HEK293 (cell line): ENCODE results near the gene FAM120B.

Experiments
- BCL11B ChIP-seq: fragments of 450-650 bp; formaldehyde crosslinking; IDR thresholded peaks from 2 replicates; pipeline ENCODE4 v1.5.1; 2016; ENCODE audit warnings: low read depth, missing biosample characterization, missing genetic modification characterization
- FEZF1 ChIP-seq: fragments of 450-650 bp; formaldehyde crosslinking; IDR thresholded peaks from 2 replicates; pipeline ENCODE4 v1.5.1; 2016; ENCODE audit warnings: missing biosample characterization, missing genetic modification characterization
- OSR2 ChIP-seq: fragments of 450-650 bp; formaldehyde crosslinking; IDR thresholded peaks from 2 replicates; pipeline ENCODE4 v1.5.1; 2016; ENCODE audit warnings: missing biosample characterization, missing genetic modification characterization
- TRIM28 ChIP-seq: IDR thresholded peaks from 2 replicates; pipeline ENCODE4 v1.6.1; 2011; ENCODE audit warnings: low read length, control low read depth, borderline replicate concordance
- ZBTB1 ChIP-seq: fragments of 450-650 bp; formaldehyde crosslinking; IDR thresholded peaks from 2 replicates; pipeline ENCODE4 v1.5.1; 2016; ENCODE audit warnings: missing biosample characterization, missing genetic modification characterization
- ZBTB26 ChIP-seq: fragments of 450-650 bp; formaldehyde crosslinking; optimal IDR thresholded peaks from 2 replicates; pipeline ENCODE3; 2016; ENCODE audit warnings: missing biosample characterization, mild to moderate bottlenecking, missing genetic modification characterization
- ZIC2 ChIP-seq: fragments of 450-650 bp; formaldehyde crosslinking; IDR thresholded peaks from 2 replicates; pipeline ENCODE4 v1.5.1; 2016; ENCODE audit warnings: missing biosample characterization, missing genetic modification characterization
- ZNF223 ChIP-seq: fragments of 450-650 bp; formaldehyde crosslinking; IDR thresholded peaks from 2 replicates; pipeline ENCODE4 v1.5.1; 2016; ENCODE audit warnings: missing biosample characterization, missing genetic modification characterization
- ZNF292 ChIP-seq: fragments of 450-650 bp; formaldehyde crosslinking; IDR thresholded peaks from 2 replicates; pipeline ENCODE4 v1.5.1; 2016; ENCODE audit warnings: low read depth, missing biosample characterization, missing genetic modification characterization, borderline replicate concordance
- ZNF324 ChIP-seq: fragments of 450-650 bp; formaldehyde crosslinking; IDR thresholded peaks from 2 replicates; pipeline ENCODE4 v1.5.1; 2016; ENCODE audit warnings: missing biosample characterization, missing genetic modification characterization
- ZNF354C ChIP-seq: fragments of 450-650 bp; formaldehyde crosslinking; IDR thresholded peaks from 2 replicates; pipeline ENCODE4 v1.5.1; 2016; ENCODE audit warnings: missing biosample characterization, missing genetic modification characterization, low read depth, borderline replicate concordance
- ZNF362 ChIP-seq: fragments of 450-650 bp; formaldehyde crosslinking; IDR thresholded peaks from 2 replicates; pipeline ENCODE4 v1.5.1; 2016; ENCODE audit warnings: missing biosample characterization, missing genetic modification characterization
- ZNF521 ChIP-seq: fragments of 450-650 bp; formaldehyde crosslinking; IDR thresholded peaks from 2 replicates; pipeline ENCODE4 v1.5.1; 2017; ENCODE audit warnings: missing biosample characterization, mild to moderate bottlenecking, missing genetic modification characterization
- ZNF560 ChIP-seq: fragments of 450-650 bp; formaldehyde crosslinking; IDR thresholded peaks from 2 replicates; pipeline ENCODE4 v1.5.1; 2017; ENCODE audit warnings: missing biosample characterization, missing genetic modification characterization, borderline replicate concordance
- ZNF639 ChIP-seq: fragments of 450-650 bp; formaldehyde crosslinking; IDR thresholded peaks from 2 replicates; pipeline ENCODE4 v1.5.1; 2016; ENCODE audit warnings: missing biosample characterization, missing genetic modification characterization
- ZNF664 ChIP-seq: fragments of 450-650 bp; formaldehyde crosslinking; IDR thresholded peaks from 2 replicates; pipeline ENCODE4 v1.5.1; 2016; ENCODE audit warnings: missing biosample characterization, missing genetic modification characterization
- ZNF701 ChIP-seq: fragments of 450-650 bp; formaldehyde crosslinking; IDR thresholded peaks from 2 replicates; pipeline ENCODE4 v1.5.1; 2016; ENCODE audit warnings: missing biosample characterization, missing genetic modification characterization
- ZNF768 ChIP-seq: fragments of 450-650 bp; formaldehyde crosslinking; IDR thresholded peaks from 2 replicates; pipeline ENCODE4 v1.5.1; 2018; ENCODE audit warnings: missing biosample characterization, mild to moderate bottlenecking, missing genetic modification characterization
- TF ChIP-seq, protein P1 (sequence below): fragments of 450-650 bp; formaldehyde crosslinking; IDR thresholded peaks from 2 replicates; pipeline ENCODE4 v1.5.1; 2016; ENCODE audit warnings: missing biosample characterization, missing genetic modification characterization
- TF ChIP-seq, protein P2 (sequence below): fragments of 450-650 bp; formaldehyde crosslinking; IDR thresholded peaks from 2 replicates; pipeline ENCODE4 v1.5.1; 2016; ENCODE audit warnings: missing biosample characterization, missing genetic modification characterization
- TF ChIP-seq, protein P3 (sequence below): fragments of 450-650 bp; formaldehyde crosslinking; IDR thresholded peaks from 2 replicates; pipeline ENCODE4 v1.5.1; 2016; ENCODE audit warnings: missing biosample characterization, missing genetic modification characterization, borderline replicate concordance

Gene FAM120B

GRCh38 chr6:170294298-170294730, 12.2 kb upstream of the FAM120B start (continued):
- TF ChIP-seq ZBTB26 (tag by site-specific recombination) (no peak), FEZF1 (tag by site-specific recombination) (peak; percentile 20; the same call in 1 of the 2 replicates), ZNF324 (tag by site-specific recombination) (no peak), ZNF664 (tag by site-specific recombination) (no peak), OSR2 (tag by site-specific recombination) (no peak), BCL11B (tag by site-specific recombination) (no peak), ZBTB1 (no peak), ZNF639 (tag by site-specific recombination) (no peak), ZNF354C (tag by site-specific recombination) (no peak), ZNF521 (no peak), ZNF768 (tag by site-specific recombination) (no peak), ZNF701 (no peak), ZNF223 (tag by site-specific recombination) (no peak), ZNF292 (tag by site-specific recombination) (no peak), ZIC2 (tag by site-specific recombination) (peak; percentile 92), ZNF362 (no peak), ZNF560 (tag by site-specific recombination) (no peak), TRIM28 (0 out of 2 replicates have a peak, but pooled peaks have one; percentile 58)
- TF ChIP-seq, protein P1, sequence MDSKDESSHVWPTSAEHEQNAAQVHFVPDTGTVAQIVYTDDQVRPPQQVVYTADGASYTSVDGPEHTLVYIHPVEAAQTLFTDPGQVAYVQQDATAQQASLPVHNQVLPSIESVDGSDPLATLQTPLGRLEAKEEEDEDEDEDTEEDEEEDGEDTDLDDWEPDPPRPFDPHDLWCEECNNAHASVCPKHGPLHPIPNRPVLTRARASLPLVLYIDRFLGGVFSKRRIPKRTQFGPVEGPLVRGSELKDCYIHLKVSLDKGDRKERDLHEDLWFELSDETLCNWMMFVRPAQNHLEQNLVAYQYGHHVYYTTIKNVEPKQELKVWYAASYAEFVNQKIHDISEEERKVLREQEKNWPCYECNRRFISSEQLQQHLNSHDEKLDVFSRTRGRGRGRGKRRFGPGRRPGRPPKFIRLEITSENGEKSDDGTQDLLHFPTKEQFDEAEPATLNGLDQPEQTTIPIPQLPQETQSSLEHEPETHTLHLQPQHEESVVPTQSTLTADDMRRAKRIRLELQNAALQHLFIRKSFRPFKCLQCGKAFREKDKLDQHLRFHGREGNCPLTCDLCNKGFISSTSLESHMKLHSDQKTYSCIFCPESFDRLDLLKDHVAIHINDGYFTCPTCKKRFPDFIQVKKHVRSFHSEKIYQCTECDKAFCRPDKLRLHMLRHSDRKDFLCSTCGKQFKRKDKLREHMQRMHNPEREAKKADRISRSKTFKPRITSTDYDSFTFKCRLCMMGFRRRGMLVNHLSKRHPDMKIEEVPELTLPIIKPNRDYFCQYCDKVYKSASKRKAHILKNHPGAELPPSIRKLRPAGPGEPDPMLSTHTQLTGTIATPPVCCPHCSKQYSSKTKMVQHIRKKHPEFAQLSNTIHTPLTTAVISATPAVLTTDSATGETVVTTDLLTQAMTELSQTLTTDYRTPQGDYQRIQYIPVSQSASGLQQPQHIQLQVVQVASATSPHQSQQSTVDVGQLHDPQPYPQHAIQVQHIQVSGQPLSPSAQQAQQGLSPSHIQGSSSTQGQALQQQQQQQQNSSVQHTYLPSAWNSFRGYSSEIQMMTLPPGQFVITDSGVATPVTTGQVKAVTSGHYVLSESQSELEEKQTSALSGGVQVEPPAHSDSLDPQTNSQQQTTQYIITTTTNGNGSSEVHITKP (tag by site-specific recombination): no peak
- TF ChIP-seq, protein P2, sequence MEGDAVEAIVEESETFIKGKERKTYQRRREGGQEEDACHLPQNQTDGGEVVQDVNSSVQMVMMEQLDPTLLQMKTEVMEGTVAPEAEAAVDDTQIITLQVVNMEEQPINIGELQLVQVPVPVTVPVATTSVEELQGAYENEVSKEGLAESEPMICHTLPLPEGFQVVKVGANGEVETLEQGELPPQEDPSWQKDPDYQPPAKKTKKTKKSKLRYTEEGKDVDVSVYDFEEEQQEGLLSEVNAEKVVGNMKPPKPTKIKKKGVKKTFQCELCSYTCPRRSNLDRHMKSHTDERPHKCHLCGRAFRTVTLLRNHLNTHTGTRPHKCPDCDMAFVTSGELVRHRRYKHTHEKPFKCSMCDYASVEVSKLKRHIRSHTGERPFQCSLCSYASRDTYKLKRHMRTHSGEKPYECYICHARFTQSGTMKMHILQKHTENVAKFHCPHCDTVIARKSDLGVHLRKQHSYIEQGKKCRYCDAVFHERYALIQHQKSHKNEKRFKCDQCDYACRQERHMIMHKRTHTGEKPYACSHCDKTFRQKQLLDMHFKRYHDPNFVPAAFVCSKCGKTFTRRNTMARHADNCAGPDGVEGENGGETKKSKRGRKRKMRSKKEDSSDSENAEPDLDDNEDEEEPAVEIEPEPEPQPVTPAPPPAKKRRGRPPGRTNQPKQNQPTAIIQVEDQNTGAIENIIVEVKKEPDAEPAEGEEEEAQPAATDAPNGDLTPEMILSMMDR (tag by site-specific recombination): no peak
- TF ChIP-seq, protein P3, sequence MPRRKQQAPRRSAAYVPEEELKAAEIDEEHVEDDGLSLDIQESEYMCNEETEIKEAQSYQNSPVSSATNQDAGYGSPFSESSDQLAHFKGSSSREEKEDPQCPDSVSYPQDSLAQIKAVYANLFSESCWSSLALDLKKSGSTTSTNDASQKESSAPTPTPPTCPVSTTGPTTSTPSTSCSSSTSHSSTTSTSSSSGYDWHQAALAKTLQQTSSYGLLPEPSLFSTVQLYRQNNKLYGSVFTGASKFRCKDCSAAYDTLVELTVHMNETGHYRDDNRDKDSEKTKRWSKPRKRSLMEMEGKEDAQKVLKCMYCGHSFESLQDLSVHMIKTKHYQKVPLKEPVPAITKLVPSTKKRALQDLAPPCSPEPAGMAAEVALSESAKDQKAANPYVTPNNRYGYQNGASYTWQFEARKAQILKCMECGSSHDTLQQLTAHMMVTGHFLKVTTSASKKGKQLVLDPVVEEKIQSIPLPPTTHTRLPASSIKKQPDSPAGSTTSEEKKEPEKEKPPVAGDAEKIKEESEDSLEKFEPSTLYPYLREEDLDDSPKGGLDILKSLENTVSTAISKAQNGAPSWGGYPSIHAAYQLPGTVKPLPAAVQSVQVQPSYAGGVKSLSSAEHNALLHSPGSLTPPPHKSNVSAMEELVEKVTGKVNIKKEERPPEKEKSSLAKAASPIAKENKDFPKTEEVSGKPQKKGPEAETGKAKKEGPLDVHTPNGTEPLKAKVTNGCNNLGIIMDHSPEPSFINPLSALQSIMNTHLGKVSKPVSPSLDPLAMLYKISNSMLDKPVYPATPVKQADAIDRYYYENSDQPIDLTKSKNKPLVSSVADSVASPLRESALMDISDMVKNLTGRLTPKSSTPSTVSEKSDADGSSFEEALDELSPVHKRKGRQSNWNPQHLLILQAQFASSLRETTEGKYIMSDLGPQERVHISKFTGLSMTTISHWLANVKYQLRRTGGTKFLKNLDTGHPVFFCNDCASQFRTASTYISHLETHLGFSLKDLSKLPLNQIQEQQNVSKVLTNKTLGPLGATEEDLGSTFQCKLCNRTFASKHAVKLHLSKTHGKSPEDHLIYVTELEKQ (tag by site-specific recombination): no peak
